Measurements from ENCODE around the gene KLF6.

The KLF6 gene

DNA sequence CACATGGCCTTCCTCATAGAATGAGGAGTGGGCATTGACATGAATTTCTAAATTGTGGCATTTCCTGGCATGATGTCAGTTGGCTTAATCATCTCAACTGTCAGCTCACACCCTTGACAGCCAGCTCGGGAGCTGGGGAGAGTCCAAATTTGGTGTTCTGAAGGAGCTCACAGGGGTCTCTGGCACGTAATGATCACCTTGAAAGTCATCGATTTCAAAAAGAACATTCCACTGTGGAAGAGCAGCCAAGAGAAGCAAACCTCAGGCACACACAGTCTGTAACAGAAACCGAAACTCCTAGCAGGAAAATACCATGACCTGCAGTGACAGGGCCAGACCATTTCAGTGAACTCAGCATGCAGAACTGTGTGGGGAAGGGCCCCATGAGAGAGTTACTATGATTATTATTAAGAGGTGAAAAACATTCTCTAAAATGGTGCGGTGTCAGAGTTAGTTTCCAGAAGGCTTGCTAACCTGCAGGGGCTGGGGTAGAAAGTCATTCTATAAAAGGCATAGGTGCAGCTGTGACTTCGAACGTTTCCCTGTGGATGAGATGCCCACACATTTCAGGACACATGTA, 26.4 kb upstream of the KLF6 start:
- peak; percentile 90 for DNase-seq (ENCODE audit: low read depth)

DNA sequence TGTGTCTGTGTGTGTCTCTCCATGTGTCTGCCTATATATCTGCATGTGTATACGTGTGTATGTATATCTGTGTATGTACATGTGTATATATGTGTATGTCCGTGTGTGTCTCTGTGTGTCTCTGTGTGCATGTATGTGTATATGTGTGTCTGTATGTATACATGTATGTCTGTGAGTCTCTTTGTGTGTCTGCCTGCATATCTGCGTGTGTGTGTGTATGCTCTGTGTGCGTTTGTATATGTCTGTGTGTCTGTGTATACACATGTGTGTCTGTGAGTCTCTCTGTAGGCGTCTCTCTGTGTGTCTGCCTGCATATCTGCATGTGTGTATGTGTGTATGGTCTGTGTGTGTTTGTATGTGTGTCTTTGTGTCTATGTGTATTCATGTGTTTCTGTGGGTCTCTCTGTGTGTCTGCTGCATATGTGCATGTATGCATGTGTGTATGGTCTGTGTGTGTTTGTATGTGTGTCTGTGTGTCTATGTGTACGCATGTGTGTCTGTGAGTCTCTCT, 23.7 kb upstream of the KLF6 start:
- DNase-seq (ENCODE audit: low read depth), result no peak

DNA sequence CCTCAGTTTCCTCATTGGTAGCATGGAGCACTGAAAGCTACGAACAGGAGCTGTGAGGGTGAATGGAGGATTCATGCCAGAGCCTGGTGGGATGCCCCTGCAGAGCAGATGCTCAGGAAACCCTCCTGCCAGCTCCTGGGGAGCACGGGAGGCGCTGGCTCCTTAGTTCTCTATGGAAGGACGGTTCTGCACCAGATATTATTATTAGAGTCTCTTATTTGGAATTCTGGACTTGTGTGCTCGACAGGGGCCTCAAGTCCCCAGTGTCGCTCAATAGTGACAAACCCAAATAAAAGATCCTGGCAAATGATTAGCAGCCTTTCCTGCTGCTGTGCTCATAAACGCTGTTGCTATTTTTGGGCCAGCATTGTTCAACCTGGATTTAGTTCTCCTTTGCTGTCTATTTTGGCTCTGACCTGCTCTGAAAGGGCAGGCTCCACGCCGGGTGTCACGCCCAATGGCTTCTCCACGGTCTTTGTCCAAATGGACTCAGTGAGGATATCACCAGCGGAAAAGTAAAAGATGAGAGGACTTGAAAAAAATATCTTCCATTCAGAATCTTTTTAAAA, 23.0 kb upstream of the KLF6 start:
- no peak for DNase-seq (ENCODE audit: low read depth)

DNA sequence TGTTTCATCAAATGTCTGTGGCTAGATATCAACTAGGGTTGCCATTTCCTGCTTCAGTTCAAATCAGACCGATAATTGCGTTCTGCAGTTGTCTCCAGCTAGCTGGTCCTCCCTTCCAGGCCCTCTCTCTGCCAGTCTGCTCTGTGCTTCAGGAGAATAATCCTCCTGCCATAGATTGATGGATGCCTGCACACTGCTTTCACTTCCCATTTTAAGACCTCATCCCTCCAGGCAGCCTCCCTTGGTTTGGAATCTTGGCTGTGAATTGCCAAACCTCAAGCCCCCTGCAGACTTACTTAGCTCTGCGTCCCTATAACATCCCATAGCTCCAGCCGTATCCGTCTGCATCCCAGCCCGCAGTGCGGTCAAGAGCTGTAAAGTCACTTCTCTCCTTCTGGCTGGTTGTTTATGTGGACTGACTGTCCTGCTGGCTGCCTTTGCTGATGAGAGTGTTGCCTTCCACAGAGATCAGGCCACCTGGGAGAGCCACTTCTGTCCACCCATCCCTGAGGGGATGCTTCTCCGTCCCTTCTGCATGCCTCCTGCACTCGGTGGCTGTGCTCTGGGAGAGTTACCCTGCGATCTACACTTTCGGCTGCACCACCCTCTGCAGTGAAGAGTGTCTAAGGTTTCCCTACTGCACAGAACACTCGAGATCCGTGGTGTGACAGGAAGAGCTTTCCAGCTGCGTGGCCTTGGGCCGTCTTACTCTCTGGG, 22.4 kb upstream of the KLF6 start:
- no peak for DNase-seq (ENCODE audit: low read depth)

DNA sequence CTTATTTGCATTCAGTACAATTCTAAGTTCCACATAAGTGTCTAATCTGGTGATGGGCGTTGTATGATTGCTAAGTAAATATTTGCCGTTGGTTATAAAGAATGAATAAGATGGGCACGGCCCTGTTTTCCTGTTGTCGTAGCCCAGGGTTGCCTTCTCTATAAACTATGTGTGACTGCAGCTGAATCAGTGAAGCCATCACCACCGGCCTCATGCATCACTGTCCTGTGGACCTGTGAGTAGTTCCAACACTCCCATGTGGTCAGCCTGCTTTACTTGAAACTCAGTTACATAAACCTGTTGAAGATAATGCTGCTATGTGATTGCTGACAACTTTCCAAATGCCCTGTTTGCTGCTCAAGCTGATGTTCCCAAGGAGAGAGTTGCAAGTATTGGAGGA, 21.6 kb upstream of the KLF6 start:
- peak; percentile 78 for DNase-seq (ENCODE audit: low read depth)

DNA sequence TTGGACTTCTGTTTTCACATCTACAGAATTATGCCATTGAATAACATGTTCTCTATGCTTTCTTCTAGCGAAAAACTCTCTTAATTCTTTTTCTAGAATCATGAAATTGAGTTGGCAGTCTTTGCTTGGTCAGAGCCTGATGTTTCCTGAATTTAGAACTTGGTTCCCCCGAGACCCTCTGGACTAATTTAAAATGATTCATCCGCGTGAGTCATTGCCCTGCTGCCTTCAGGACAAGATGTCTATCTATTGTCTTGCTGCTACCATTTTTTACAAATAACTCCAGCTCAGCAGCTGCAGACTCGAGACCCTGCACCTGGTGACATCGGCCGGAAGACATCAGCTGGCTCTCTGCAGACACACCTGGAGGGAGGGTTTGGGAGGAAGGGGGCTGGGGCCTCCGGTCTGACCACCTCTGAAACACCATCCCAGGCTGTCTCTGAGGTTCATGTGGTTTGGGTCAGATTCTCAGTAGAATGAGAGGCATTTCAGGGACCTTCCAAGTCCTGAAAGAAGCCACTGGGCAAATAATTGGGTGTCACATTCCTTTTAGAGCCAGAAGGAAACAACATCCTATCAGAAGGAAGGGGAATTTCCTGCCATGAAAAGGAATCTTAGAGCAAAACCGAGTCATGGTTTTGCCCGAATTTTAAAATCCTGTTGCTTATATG, 20.9 kb upstream of the KLF6 start:
- peak; percentile 79 for DNase-seq (ENCODE audit: low read depth)

DNA sequence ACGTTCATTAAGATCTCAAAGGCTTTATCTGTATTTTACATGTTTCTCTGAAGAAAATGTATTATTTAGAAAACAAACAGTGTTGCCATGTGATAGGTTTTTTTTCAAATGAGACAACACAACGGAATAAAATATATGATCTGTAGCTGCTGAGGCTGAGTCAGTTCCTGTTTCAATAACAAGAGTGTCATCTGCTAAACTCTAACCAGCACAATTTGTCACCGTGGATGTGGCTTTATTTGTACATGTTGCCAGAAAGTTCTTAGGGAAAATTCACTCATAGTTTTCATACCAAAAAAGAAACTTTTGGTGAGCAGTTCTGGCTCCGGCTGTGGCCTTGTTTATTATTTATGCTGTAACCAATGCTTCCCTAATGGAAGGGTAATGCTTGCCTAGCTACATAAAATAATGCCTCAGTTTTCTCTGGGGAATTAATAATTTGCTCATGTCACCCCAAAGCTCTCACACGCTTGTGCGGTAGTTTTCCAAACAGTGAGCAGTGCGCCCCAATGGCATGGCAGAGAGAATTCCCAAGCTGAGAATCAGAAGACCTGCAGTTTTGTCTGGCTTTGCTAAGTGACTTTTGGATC, 20.3 kb upstream of the KLF6 start:
- DNase-seq (ENCODE audit: low read depth), result peak; percentile 91

DNA sequence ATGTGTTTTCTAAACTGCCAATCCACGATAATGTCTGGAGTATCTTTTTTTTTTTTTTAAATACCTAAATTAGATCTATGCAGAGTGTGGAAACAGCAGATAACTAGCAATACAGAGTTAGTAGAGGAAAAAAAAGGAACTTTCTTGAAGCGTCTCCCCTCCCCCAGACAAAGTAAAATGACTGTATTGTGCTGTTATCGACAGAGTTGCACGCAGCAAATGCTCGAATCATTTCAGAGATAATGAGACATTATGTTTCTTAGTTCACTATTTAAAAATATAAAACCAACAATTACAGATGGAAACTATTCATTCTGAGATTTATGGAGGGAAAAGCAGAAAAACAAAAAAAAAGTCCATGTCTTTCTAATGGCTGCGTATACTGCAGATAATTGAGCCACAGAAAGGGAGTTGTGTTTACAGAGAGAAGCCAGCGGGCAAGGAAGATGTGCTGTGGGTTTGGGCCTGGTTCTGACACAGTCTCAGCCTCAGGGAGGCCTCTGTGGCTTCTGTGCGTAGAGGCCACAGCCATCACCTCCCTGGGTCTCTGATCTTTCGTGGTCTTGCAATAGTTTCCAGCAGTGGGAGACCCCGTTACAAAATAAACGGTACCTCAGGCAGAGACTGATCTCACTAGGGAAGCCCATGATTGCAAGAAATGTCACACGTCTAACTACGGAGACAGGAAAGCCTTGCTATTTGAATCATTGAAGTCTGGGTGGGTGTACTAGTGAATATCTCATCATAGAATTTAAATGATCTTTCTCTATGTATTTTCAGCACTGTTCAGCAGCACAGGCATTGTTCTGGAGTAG, 19.1 kb upstream of the KLF6 start:
- peak; percentile 56 for DNase-seq (ENCODE audit: low read depth)

DNA sequence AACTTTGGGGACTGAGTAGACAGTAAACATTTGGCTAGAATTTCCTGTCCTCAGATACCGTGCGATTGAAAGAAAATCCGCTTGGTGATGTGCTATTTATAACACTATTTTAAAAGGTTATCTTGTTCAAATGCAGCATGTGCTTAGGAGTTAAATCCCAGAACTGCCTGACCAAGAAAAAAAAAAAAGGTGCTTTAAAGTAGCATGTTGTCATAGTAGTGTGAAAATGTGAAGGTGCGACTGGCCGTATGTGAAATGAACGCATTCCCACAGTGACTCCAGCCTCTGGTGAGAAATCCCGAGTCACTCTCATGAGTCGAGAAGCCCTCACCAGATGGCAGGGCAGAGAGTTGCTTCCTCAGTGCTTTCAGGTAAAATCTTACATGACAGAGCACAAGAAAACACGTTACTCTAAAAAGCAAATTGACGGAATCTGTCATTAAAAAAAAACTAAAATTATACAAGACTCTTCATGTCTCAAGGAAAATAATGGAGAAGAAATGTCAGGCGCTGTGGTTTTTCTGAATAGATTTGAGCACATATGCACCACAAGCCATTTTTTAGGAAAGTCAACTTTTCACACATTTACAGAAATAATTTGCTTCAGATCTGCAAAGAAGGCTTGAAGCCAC, 18.4 kb upstream of the KLF6 start:
- no peak for DNase-seq (ENCODE audit: low read depth)

DNA sequence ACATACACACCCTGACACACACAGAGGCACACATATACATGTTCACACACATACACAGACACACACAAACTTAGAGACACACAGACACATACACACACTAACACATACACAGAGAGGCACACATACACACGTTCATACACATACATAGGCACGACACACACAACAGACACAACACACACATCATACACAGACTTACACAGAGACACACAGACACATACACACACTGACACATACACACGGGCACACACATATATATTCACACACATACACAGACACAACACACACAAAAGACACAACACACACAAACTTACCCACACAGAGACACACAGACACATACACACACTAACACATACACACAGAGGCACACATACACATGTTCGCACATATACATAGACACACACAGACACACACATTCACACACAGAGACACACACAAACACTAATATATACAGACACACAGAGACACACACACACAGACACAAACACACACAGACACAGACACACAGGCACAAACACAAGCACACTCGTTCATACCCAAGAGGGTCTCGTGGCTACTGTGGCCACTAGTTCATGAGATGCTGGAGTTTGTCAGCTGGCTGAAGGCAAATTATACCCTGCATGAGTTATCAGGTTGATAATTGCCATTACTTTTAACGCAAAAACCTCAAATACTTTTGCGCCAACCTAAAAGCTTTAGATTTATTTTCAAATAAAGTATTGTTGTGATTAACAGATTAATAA, 17.7 kb upstream of the KLF6 start:
- no peak for DNase-seq (ENCODE audit: low read depth)

DNA sequence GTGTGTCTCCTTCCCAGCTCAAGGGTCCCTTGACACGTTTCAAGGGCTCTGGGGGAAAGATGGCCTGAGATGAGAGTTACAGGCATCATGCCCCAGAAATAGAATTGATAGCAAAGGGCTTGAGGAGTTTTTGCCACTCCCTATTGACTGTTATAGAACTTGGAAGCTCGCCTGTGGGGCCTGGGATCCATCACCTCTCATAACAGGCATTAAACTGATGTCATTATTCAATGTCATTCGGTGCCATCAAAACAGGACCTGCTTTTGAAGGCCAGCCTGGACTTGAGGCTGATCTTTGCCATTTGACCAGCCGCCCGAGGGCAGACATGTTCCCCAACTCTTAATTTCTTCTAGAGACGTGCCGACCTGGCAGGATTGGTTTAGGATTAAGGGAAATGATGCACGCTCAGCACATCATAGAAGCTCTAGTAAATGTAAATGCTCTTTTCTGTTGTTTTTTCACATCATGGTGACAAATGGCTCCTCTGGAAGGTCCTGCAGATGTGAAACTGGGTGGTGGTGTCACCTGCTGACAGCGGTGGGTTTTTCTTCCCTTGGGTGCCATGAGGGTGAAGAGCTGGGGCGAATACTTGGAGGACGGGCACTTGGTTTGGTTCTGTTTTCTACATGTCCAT, 16.7 kb upstream of the KLF6 start:
- DNase-seq (ENCODE audit: low read depth), result no peak

DNA sequence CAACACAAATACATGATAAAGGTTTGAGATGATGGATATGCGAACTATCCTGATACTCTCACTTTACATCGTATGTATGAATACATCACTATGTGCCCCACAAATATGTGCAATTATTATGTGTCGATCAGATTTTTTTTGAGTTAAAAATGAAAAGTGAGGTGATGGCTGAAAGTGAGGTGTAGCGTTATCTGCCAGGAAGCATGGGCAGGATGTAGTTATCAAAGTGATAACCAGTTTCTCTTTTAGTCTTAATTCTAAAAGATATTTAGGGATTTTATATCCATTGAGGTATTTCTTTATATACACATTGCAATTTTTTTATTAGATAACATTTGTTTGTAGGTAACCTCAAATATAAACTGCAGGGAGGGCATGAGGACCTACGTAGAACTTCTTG, 15.6 kb upstream of the KLF6 start:
- no peak for DNase-seq (ENCODE audit: low read depth)

DNA sequence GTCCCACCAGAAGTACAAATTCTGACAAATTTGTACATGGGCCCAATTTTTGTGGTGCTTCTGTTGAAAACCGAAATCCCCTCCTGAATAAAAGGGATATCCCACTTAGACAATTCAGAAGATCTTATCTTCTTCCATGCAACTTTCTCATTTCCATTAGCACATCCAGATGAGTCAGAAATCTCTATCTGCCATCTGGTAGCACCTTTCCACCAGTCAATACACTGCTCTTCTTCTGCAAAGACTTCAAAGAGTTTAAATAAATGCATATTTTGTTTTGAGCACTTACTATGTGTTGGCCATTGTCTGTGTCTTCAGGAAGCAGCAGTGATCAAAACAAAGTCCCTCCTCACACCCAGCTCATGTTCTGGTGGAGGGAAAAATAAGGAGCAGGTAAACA, 12.7 kb upstream of the KLF6 start:
- no peak for DNase-seq (ENCODE audit: low read depth)

DNA sequence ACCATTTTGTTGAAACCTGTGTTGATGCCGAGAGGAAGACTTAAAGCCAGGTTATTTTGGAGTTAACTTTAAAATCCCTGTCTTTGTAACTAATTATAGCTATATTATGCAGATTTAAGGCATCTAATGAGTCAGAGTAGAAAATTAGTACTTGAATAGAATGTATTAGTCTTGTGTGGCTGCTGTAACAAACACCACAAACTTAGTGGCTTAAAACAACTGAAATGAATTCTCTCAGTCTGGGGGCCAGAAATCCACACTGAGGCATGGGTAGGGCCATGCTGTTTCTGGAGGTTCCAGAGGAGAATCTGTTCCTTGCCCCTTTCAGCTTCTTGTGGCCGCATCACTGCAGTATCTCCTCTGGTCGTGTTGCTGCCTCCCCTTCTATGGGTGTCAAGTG, 8.5 kb upstream of the KLF6 start:
- DNase-seq (ENCODE audit: low read depth), result no peak

DNA sequence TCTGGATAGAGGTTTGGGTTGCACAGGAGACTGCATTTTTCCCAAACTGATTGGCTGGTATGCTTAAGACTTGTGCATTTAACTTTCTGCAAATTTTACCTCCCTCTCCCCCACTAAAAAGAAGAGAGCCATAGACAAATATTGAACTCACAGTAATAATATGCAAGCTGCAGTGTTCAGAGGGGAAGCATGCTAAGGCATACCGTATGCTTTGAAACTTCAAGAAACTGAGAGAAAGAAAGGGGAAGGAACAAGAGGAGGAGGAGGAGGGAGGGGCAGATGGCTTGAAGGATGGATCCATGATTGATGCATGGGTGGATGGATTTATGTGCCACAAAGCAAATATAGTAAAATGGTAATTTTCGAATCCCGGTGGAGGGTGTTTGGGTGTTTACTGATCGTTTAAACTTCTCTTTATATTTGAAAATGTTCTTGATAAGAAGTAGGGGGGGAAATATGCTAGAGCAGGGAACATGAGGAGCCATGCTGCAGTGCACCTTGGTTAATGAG, 7.8 kb upstream of the KLF6 start:
- no peak for DNase-seq (ENCODE audit: low read depth)

DNA sequence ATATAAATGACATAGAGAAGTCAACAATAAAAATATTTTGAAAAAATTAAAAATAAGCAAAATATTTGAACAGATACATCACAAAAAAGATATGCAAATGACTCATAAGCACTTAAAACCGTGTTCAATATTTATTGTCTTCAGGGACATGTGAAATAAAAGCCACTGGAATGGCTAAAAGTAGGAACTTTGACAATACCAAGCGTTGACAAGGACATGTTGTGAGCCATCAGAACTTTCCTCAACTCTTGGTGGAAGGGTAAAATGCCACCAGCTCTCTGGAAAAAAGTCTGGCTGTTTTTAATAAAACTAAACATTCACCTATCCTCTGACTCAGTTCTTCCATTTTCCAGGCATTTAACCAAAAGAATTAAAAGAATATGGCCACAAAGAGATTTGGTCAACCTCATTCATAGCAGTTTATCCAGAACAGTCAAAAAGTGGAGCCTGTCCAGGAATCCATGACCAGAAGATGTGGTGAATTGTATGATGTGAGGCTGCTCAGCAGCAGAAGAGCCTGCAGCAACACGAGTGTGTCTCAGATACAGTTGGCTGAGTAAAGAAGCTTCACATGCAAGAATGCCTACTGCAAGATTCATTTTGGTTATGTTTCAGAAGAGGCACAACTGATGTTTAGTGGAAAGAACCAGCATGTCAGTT, 7.1 kb upstream of the KLF6 start:
- DNase-seq (ENCODE audit: low read depth), result peak; percentile 75

DNA sequence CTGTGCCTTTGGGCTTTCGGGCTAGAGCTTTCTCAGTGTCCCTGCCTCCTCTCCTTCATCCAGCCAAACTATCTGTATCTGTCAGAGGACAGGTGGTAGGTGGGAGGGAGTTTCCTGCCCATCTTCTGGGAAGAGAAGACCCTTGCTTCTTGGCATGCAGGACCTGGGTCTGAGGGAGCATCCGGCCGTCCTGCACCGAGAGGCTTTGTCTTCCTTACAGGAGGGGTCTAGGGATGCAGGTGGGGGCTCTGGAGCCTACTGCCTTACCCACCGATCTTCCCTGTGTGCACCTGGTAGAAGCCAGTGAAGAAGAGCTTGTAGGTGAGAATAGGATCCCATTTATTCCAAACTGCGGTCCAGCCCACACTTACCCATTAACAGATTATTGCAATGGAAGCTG, 5.8 kb upstream of the KLF6 start:
- DNase-seq (ENCODE audit: low read depth), result no peak

DNA sequence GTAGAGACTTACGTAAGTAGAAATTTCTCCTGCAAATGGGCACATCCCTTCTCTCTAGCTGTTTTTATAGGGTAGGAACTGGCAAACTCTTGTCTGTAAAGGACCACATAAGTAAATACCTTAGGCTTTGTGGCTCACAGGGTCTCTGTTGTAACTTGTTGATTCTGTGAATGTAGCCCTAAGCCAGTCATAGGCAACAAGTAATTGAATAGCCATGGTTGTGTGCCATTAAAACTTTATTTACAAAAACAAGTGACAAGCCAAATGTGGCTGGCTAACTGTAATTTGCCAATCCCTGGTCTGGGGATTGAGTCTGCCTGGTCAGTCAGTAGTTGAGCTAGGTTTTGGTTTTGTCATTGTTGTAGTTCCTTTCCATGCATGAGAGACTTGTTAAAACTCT, 5.3 kb upstream of the KLF6 start:
- no peak for DNase-seq (ENCODE audit: low read depth)

DNA sequence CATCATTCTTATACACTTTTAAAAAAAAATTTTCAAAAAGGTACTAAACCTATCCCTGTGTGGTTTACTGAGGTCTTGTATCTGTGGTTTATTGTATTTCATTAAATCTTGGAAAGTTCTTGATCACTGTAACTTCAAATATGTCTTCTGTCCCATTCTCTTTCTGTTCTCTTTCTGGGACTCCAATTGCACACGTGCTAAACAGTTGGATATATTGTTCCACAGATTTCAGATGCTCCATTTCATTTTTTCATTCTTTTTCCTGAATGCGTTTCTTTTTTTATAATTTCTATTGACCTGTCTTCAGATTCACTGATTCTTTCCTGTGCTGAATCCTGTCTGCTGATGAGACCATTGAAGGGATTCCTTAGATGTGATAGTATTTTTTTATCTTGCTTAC, 4.6 kb upstream of the KLF6 start:
- DNase-seq (ENCODE audit: low read depth), result no peak
